ENCODE measurements around the gene EIF2S2. TPM values are rescaled to one million over a fixed set of nuclear protein-coding genes. Genes with fewer than 3 reads are reported as not detected.
"Not testable (repeated sequence)": the region's sequence is repeated elsewhere in the genome, so short reads cannot be mapped to it uniquely, and the experiment has no call there.

EIF2S2 gene
- total RNA-seq, 2 donors from 2014 or later: 158 to 165 TPM

DNA sequence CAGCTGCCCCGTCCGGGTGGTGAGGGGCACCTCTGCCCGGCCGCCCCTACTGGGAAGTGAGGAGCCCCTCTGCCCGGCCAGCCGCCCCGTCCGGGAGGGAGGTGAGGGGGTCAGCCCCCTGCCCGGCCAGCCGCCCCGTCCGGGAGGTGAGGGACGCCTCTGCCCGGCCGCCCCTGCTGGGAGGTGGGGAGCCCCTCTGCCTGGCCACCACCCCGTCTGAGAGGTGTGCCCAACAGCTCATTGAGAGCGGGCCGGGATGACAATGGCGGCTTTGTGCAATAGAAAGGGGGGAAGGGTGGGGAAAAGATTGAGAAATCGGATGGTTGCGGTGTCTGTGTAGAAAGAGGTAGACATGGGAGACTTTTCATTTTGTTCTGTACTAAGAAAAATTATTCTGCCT, 20.9 kb upstream of the EIF2S2 start:
- not testable (repeated sequence) for H3K27ac Mint-ChIP-seq; H3K4me3 Mint-ChIP-seq; H3K27me3 Mint-ChIP-seq (ENCODE audit: low read depth); H3K36me3 Mint-ChIP-seq (ENCODE audit: insufficient read depth in 2 of 2); ATAC-seq (replicated peaks in 1 of 2); H3K4me1 Mint-ChIP-seq (ENCODE audit: low read depth); H3K9me3 Mint-ChIP-seq; DNase-seq

DNA sequence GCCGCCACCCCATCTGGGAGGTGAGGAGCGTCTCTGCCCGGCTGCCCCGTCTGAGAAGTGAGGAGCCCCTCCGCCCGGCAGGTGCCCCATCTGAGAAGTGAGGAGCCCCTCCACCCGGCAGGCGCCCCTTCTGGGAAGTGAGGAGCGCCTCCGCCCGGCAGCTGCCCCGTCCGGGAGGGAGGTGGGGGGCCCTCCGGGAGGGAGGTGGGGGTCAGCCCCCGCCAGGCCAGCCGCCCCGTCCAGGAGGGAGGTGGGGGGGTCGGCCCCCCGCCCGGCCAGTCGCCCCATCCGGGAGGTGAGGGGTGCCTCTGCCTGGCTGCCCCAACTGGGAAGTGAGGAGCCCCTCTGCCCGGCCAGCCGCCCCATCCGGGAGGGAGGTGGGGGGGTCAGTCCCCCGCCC, 20.4 kb upstream of the EIF2S2 start:
- DNase-seq; H3K4me3 Mint-ChIP-seq; H3K27ac Mint-ChIP-seq; H3K9me3 Mint-ChIP-seq; ATAC-seq (replicated peaks in 1 of 2); H3K27me3 Mint-ChIP-seq (ENCODE audit: low read depth); H3K4me1 Mint-ChIP-seq (ENCODE audit: low read depth); H3K36me3 Mint-ChIP-seq (ENCODE audit: insufficient read depth in 2 of 2): not testable (repeated sequence)

DNA sequence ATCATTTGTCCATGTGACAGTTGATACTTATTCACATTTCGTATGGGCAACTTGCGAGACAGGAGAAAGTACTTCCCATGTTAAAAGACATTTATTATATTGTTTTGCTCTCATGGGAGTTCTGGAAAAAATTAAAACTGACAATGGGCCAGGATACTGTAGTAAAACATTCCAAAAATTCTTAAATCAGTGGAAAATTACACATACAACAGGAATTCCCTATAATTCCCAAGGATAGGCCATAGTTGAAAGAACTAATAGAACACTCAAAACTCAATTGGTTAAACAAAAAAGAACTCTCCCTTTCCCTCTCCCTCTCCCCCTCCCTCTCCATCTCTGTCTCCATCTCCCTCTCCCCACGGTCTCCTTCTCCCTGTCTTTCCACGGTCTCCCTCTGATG, 19.4 kb upstream of the EIF2S2 start:
- H3K4me1 Mint-ChIP-seq (ENCODE audit: low read depth): peaks cover 6% of the 10 kb centered on the region
- no peaks in the 10 kb centered on the region for H3K36me3 Mint-ChIP-seq (ENCODE audit: insufficient read depth in 2 of 2)
- peaks cover 10% of the 10 kb centered on the region for H3K27me3 Mint-ChIP-seq (ENCODE audit: low read depth)
- H3K9me3 Mint-ChIP-seq: no peaks in the 10 kb centered on the region
- H3K27ac Mint-ChIP-seq: no peak overlapping the region
- ATAC-seq (replicated peaks in 1 of 2) (no peak), DNase-seq (no peak)
- H3K4me3 Mint-ChIP-seq: no peak overlapping the region

DNA sequence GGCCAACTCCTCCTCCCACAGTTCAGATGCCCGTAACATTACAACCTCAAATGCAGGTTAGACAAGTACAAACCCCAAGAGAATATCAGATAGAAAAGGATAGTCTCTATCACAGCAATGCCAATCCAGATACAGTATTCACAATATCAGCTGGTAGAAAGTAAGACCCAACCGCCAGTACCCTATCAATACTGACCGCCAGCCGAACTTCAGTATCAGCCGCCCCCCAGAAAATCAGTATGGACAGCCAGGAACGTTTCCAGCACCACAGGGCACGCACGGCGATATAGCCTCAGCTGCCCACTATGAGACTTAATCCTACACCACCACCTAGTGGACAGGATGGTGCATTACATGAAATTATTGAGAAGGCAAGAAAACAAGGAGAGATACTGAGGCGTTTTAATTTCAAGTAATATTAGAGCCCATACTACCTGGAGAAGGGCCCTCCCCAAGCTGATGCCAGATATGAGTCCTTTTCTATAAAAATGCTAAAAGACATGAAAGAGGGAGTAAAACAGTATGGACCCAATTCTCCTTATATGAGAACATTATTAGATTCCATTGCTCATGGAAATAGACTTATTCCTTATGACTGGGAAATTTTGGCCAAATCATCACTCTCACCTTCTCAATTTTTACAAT, 17.6 kb upstream of the EIF2S2 start:
- H3K4me3 Mint-ChIP-seq: peak overlapping the region; percentile 23 to 47
- no peaks in the 10 kb centered on the region for H3K9me3 Mint-ChIP-seq
- no peak overlapping the region for H3K27ac Mint-ChIP-seq
- peak; percentile 58 to 70 for DNase-seq
- no peaks in the 10 kb centered on the region for H3K36me3 Mint-ChIP-seq (ENCODE audit: insufficient read depth in 2 of 2)
- peaks cover 15% of the 10 kb centered on the region for H3K27me3 Mint-ChIP-seq (ENCODE audit: low read depth)
- peaks cover 13% of the 10 kb centered on the region for H3K4me1 Mint-ChIP-seq (ENCODE audit: low read depth)
- ATAC-seq (replicated peaks in 1 of 2): peak; percentile 87 to 88

DNA sequence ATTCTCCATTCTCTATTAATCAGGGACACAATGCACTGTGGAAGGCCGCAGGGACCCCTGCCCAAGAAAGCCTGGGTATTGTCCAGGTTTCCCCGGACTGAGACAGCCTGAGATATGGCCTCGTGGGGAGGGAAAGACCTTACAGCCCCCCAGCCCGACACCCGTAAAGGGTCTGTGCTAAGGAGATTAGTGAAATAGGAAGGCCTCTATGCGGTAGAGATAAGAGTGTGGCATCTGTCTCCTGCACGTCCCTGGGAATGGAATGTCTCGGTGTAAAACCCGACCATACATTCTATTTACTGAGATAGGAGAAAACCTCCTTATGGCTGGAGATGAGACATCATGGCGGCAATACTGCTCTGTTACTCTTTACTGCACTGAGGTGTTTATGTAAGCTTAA, 15.7 kb upstream of the EIF2S2 start:
- ATAC-seq (replicated peaks in 1 of 2) (no peak), DNase-seq (no peak)
- H3K36me3 Mint-ChIP-seq (ENCODE audit: insufficient read depth in 2 of 2): no peaks in the 10 kb centered on the region
- H3K4me1 Mint-ChIP-seq (ENCODE audit: low read depth): peaks cover 19% of the 10 kb centered on the region
- H3K4me3 Mint-ChIP-seq: no peak overlapping the region
- no peaks in the 10 kb centered on the region for H3K9me3 Mint-ChIP-seq
- peaks cover 15% of the 10 kb centered on the region for H3K27me3 Mint-ChIP-seq (ENCODE audit: low read depth)
- no peak overlapping the region for H3K27ac Mint-ChIP-seq

DNA sequence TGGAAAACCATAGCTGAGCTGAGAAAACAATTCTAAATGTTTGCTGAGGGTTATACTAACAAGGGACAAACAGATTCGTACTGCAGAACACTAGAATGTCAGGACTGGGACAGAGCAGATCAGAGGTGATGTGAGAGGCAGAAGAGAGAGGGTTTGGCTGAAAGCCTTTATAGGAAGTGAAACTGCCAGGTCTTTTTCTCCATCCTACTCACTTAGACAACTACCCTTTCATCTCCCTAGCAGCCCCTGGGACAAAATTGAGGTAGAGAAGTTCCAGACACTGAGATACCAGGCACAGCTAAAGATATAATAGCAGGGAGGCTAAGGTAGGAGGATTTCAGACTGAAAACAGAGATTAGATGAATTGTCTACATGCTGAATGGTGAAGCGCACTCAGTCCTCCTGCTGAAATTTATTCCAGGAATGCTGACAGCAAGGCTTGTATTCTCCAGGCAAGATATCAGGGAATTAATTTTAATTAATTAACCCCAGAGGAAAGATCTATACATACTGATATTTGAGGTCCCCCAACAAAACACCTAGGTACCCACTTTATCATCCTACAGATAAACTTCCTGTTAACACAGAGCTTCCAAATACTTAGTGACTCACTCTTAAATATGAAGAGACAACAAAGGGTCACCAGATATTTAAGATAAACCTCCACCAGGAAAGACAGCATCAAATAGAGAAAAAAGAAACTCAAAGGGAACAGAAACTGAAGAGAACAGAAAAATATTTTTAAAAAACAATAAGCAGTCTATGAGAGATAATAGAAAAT, 12.6 kb upstream of the EIF2S2 start:
- no peak for DNase-seq
- no peak overlapping the region for H3K27ac Mint-ChIP-seq
- peaks cover 16% of the 10 kb centered on the region for H3K4me1 Mint-ChIP-seq (ENCODE audit: low read depth)
- peak in 1 of 2 donors; percentile 50 for ATAC-seq (replicated peaks in 1 of 2)
- H3K36me3 Mint-ChIP-seq (ENCODE audit: insufficient read depth in 2 of 2): no peaks in the 10 kb centered on the region
- no peaks in the 10 kb centered on the region for H3K9me3 Mint-ChIP-seq
- H3K4me3 Mint-ChIP-seq: no peak overlapping the region
- H3K27me3 Mint-ChIP-seq (ENCODE audit: low read depth): peaks cover 9% of the 10 kb centered on the region

DNA sequence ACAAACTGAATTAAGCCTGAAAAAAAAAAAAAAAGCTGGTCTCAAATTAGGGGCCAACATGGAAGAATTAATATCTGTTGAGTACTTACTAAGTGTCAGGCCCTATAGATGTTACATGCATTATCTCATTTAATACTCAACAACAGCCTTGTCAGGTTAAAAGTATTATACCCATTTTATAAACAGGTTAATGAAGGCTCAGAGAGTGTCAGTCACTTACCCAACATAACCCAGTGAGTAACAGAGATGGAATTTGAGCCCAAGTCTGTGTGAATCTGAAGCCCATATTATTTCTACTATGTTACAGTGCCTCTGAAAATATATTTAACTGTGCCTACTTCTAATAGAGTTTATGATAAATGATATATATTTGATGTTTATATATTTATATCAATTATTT, 11.3 kb upstream of the EIF2S2 start:
- ATAC-seq (replicated peaks in 1 of 2) (no peak), DNase-seq (no peak)
- H3K4me1 Mint-ChIP-seq (ENCODE audit: low read depth): peaks cover 13% of the 10 kb centered on the region
- H3K27me3 Mint-ChIP-seq (ENCODE audit: low read depth): peaks cover 6% of the 10 kb centered on the region
- no peaks in the 10 kb centered on the region for H3K36me3 Mint-ChIP-seq (ENCODE audit: insufficient read depth in 2 of 2)
- no peak overlapping the region for H3K4me3 Mint-ChIP-seq
- H3K9me3 Mint-ChIP-seq: no peaks in the 10 kb centered on the region
- H3K27ac Mint-ChIP-seq: no peak overlapping the region

DNA sequence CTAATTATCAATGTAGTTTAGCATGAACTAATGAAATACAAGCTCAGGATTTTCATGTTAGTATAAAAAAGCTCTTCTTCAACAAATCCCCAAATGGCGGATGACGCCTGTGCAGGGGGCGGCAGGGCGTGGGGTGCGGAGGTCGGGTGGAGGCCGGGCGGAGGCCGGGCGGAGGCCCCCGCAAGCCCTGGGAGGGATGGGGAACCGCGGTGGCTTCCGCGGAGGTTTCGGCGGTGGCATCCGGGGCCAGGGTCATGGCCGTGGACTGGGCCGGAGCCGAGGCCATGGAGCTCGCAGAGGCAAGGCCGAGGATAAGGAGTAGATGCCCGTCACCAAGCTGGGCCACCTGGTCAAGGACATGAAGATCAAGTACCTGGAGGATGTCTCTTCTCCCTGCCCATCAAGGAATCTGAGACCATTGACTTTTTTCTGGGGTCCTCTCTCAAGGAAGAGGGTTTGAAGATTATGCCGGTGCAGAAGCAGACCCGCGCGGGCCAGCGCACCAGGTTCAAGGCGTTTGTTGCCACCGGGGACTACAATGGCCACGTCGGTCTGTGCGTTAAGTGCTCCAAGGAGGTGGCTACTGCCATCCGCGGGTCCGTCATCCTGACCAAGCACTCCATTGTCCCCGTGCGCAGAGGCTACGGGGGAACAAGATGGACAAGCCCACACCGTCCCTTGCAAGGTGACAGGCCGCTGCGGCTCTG, 10.4 kb upstream of the EIF2S2 start:
- no peak overlapping the region for H3K27ac Mint-ChIP-seq
- H3K9me3 Mint-ChIP-seq: no peaks in the 10 kb centered on the region
- H3K36me3 Mint-ChIP-seq (ENCODE audit: insufficient read depth in 2 of 2): no peaks in the 10 kb centered on the region
- DNase-seq (no peak), ATAC-seq (replicated peaks in 1 of 2) (no peak)
- peaks cover 6% of the 10 kb centered on the region for H3K27me3 Mint-ChIP-seq (ENCODE audit: low read depth)
- no peak overlapping the region for H3K4me3 Mint-ChIP-seq
- H3K4me1 Mint-ChIP-seq (ENCODE audit: low read depth): peaks cover 13% of the 10 kb centered on the region

DNA sequence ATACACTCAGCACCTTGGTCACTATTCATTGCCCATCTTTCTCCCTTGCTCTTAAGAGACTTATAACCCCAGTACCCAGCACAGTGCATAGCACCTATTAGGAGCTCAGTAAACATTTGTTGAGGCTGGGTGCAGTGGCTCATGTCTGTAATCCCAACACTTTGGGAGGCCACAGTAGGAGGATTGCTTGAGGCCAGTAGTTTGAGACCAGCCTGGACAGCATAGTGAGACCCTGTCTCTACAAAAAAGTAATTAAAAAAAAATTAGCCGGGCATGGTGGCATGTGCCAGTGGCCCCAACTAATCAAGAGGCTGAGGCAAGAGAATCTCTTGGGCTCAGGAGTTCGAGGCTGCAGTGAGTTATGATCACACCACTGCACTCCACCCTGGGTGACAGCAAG, 8.2 kb upstream of the EIF2S2 start:
- Mint-ChIP-seq H3K4me1 (ENCODE audit: low read depth) (peaks cover 12% of the 10 kb centered on the region), H3K9me3 (no peaks in the 10 kb centered on the region), H3K36me3 (ENCODE audit: insufficient read depth in 2 of 2) (no peaks in the 10 kb centered on the region), H3K4me3 (no peak overlapping the region), H3K27ac (no peak overlapping the region), H3K27me3 (ENCODE audit: low read depth) (no peaks in the 10 kb centered on the region)
- ATAC-seq (replicated peaks in 1 of 2) (no peak), DNase-seq (no peak)

DNA sequence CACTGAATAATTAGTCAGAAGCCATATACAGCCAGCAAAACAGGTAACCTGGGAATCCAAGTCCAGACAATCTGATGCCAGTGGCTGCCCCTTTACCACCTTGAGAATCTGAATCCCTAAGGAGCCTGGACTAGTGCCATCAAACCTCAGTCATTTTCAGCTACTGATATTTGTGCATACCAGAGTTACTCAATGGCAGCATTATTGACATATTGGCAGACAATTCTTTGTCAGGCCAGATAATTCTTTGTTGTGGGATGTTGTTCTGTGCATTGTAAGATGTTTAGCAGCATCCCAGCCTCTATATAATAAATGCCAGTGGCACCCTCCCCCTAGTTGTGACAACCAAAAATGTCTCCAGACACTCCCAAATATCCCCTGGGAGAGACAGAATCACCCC, 3.2 kb upstream of the EIF2S2 start:
- DNase-seq (no peak), ATAC-seq (replicated peaks in 1 of 2) (no peak)
- Mint-ChIP-seq H3K9me3 (no peaks in the 10 kb centered on the region), H3K27ac (peak overlapping the region; percentile 30), H3K4me1 (ENCODE audit: low read depth) (peaks cover 12% of the 10 kb centered on the region), H3K36me3 (ENCODE audit: insufficient read depth in 2 of 2) (peaks cover 11% of the 10 kb centered on the region in 2 donors), H3K4me3 (no peak overlapping the region), H3K27me3 (ENCODE audit: low read depth) (no peaks in the 10 kb centered on the region)

DNA sequence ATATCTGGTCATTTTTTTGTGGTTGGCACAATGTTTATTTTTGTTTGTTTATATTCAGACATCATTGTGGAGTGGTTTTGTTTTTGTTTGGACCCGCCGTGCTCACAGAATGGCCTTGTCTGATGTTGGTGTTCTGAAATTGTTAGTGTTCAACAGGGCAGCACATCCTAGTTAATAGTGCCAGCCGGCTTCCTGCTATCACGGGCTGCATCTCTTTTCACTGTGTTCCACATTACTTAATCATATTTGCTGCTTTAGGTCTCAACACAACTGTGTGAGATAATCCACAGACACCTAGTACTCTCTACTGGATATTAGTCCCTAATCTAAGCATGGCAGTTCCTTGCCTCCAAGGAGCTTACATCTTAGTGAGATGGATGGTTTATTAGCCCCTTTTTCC, 2.8 kb upstream of the EIF2S2 start:
- H3K27me3 Mint-ChIP-seq (ENCODE audit: low read depth): no peaks in the 10 kb centered on the region
- H3K27ac Mint-ChIP-seq: peak overlapping the region; percentile 30
- DNase-seq (no peak), ATAC-seq (replicated peaks in 1 of 2) (no peak)
- H3K4me3 Mint-ChIP-seq: no peak overlapping the region
- no peaks in the 10 kb centered on the region for H3K9me3 Mint-ChIP-seq
- peaks cover 12 to 13% of the 10 kb centered on the region in 2 donors for H3K36me3 Mint-ChIP-seq (ENCODE audit: insufficient read depth in 2 of 2)
- H3K4me1 Mint-ChIP-seq (ENCODE audit: low read depth): peaks cover 16% of the 10 kb centered on the region

DNA sequence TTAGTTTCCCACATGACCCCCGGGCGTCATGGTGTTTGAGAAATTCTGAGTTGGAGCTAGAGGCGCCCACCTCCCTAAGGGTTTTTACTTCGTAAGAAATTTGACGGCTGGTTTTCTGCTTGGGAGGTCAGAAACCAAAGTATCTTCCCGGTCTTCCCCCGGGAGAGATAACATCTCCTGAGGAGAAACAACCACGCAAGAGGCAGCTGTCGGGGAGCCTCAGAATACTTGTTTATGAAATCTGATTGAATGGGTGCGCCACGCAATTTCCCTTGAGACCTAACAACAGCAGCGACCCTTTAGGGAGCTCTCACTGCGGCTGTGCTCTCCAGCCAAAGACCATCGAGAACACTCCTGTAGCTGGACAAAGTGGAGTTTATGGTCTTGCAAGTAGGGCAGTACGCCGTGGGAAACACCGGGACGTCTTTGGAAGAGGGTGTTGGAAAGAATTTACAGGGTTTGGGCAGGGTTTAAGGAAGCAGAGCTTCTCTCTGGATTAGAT, 608 bp upstream of the EIF2S2 start:
- Mint-ChIP-seq H3K4me3 (peak overlapping the region; percentile 93 to 97), H3K36me3 (ENCODE audit: insufficient read depth in 2 of 2) (peaks cover 16 to 29% of the 10 kb centered on the region in 2 donors), H3K27me3 (ENCODE audit: low read depth) (no peaks in the 10 kb centered on the region), H3K4me1 (ENCODE audit: low read depth) (peaks cover 38% of the 10 kb centered on the region), H3K9me3 (no peaks in the 10 kb centered on the region), H3K27ac (peak overlapping the region; percentile 99)
- DNase-seq (peak in 1 of 2 donors; percentile 25), ATAC-seq (replicated peaks in 1 of 2) (no peak)

All from activated T-cell treated with anti-CD3 and anti-CD28 coated beads, Interleukin-2, amount 50 U/mL, for 72 hours (primary cell).